COR-L47 (cell line): ENCODE results near the gene OR2T34.
"Not testable (repeated sequence)": the region's sequence is repeated elsewhere in the genome, so short reads cannot be mapped to it uniquely, and the experiment has no call there.

Experiments
- DNase-seq: peaks from one replicate; lab custom pipeline; 2025; lab: John Stamatoyannopoulos, UW

The OR2T34 gene

GRCh38 chr1:248574657-248575056 is at the start of gene OR2T34:
OR2T34 (minus strand) TSS chr1:248574757; CDS start chr1:248574757, 0 bp downstream.
- not testable (repeated sequence) for DNase-seq

- no peak for DNase-seq
These were observed 48.0 kb upstream of the OR2T34 start for GRCh38 chr1:248622570-248623001.

- no peak for DNase-seq
These were observed 47.2 kb upstream of the OR2T34 start for GRCh38 chr1:248621770-248622169.

GRCh38 chr1:248618878-248619277 is 44.3 kb upstream of the OR2T34 start:
- no peak for DNase-seq

- DNase-seq, result no peak
These were observed 43.6 kb upstream of the OR2T34 start for GRCh38 chr1:248618119-248618518.

GRCh38 chr1:248613742-248614141 is 39.2 kb upstream of the OR2T34 start:
- no peak for DNase-seq

- no peak for DNase-seq
These were observed 37.4 kb upstream of the OR2T34 start for GRCh38 chr1:248611883-248612414.

GRCh38 chr1:248610301-248610700 is 35.7 kb upstream of the OR2T34 start:
- DNase-seq, result no peak

GRCh38 chr1:248599396-248599795 is 24.8 kb upstream of the OR2T34 start:
- no peak for DNase-seq

- no peak for DNase-seq
These were observed 23.0 kb upstream of the OR2T34 start, which contains the start of gene OR2T10 for GRCh38 chr1:248597589-248597988. OR2T10 (minus strand) TSS chr1:248597700; CDS start chr1:248593768, 3,932 bp downstream.

- DNase-seq, result no peak
These were observed 22.1 kb upstream of the OR2T34 start for GRCh38 chr1:248596615-248597014.

GRCh38 chr1:248593226-248593625 is 18.7 kb upstream of the OR2T34 start:
- DNase-seq, result no peak

- DNase-seq, result no peak
These were observed 18.1 kb upstream of the OR2T34 start for GRCh38 chr1:248592655-248593054.

GRCh38 chr1:248590055-248590454 is 15.5 kb upstream of the OR2T34 start:
- no peak for DNase-seq

- no peak for DNase-seq
These were observed 14.8 kb upstream of the OR2T34 start for GRCh38 chr1:248589334-248589733.

- no peak for DNase-seq
These were observed 10.7 kb upstream of the OR2T34 start for GRCh38 chr1:248585266-248585665.

- DNase-seq, result no peak
These were observed 1.9 kb upstream of the OR2T34 start for GRCh38 chr1:248576260-248576980.

GRCh38 chr1:248573856-248574255 is 701 bp downstream of the OR2T34 start:
- DNase-seq, result not testable (repeated sequence)

GRCh38 chr1:248572049-248572448 is 2.5 kb downstream of the OR2T34 start:
- DNase-seq, result not testable (repeated sequence)

- not testable (repeated sequence) for DNase-seq
These were observed 3.7 kb downstream of the OR2T34 start for GRCh38 chr1:248570811-248571210.

GRCh38 chr1:248569049-248569448 is 5.5 kb downstream of the OR2T34 start:
- not testable (repeated sequence) for DNase-seq

- not testable (repeated sequence) for DNase-seq
These were observed 8.8 kb downstream of the OR2T34 start for GRCh38 chr1:248565530-248566373.

GRCh38 chr1:248562672-248563071 is 11.9 kb downstream of the OR2T34 start, which contains the start of gene OR2T29:
OR2T29 (minus strand) TSS chr1:248562772; CDS start chr1:248559491, 3,281 bp downstream.
- DNase-seq, result not testable (repeated sequence)
